Transverse colon (tissue), 4 donors: ENCODE measurements around the gene SPATA2. TPM values are rescaled to one million over a fixed set of nuclear protein-coding genes. Genes with fewer than 3 reads are reported as not detected.

ENCODE experiments used
- DNase-seq: peaks from one replicate; pipeline ENCODE4 v3.0.0-alpha.2; 2019
- H3K27ac ChIP-seq, 4 donors: fragments of 200-600 bp; sonication (generic); 2 replicates each; pipeline ENCODE4 v1.5.1; 2016 to 2018; ENCODE audit warnings: inconsistent platforms in 4 of 4
- H3K27me3 ChIP-seq: fragments of 200-600 bp; sonication (generic); 2 replicates; pipeline ENCODE4 v1.5.1; 2017; ENCODE audit warnings: inconsistent platforms
- H3K36me3 ChIP-seq, 4 donors: fragments of 200-600 bp; sonication (generic); 2 replicates each; pipeline ENCODE4 v1.5.1; 2017 to 2019; ENCODE audit warnings: inconsistent platforms in 4 of 4
- H3K4me1 ChIP-seq, 4 donors: fragments of 200-600 bp; sonication (generic); 2 replicates each; pipeline ENCODE4 v1.5.1; 2017 to 2020; ENCODE audit warnings: inconsistent platforms in 4 of 4
- H3K4me3 ChIP-seq, 4 donors: fragments of 200-600 bp; sonication (generic); 1 replicate in 1 of 4; 2 replicates in 3 of 4; pipeline versions ENCODE4 v1.5.1 to v1.6.1; 2017 to 2019; ENCODE audit warnings: inconsistent platforms in 4 of 4
- H3K9me3 ChIP-seq, 2 donors: fragments of 200-600 bp; sonication (generic); 2 replicates each; pipeline ENCODE4 v1.5.1; 2017 to 2019; ENCODE audit warnings: inconsistent platforms in 2 of 2
- CTCF ChIP-seq, 5 experiments: fragments of 200-600 bp in 3 of 5; fragments of 450-650 bp in 2 of 5; sonication (generic) in 3 of 5; IDR thresholded peaks; 1 replicate in 2 of 5; 2 replicates in 3 of 5; pipeline ENCODE4 v1.5.1; 2016 to 2017; ENCODE audit warnings: antibody characterized with exemption in 5 of 5, inconsistent platforms in 3 of 5, mild to moderate bottlenecking in 2 of 5, moderate library complexity in 1 of 5
- EP300 ChIP-seq: sonication (generic); formaldehyde crosslinking; IDR thresholded peaks from one replicate; pipeline ENCODE4 v1.6.1; 2017; ENCODE audit warnings: antibody characterized with exemption, low read depth
- POLR2A ChIP-seq: fragments of 450-650 bp; IDR thresholded peaks from one replicate; pipeline ENCODE4 v1.6.1; 2016; ENCODE audit warnings: antibody characterized with exemption, mild to moderate bottlenecking, moderate library complexity
- POLR2AphosphoS5 ChIP-seq, 3 donors: sonication (generic); formaldehyde crosslinking; IDR thresholded peaks; one replicate each; pipeline ENCODE4 v1.6.1; 2016; ENCODE audit warnings: antibody characterized with exemption in 3 of 3
- WGBS, 2 donors: methylation state at CpG; one replicate each; pipeline ENCODE4 v1.1.5; 2018; ENCODE audit warnings: low coverage in 1 of 2; 5-methylcytosine and 5-hydroxymethylcytosine counted together
- in situ Hi-C, 4 donors: fragments of 200-750 bp; cut with MboI; loops; one replicate each; pipeline versions ENCODE4 v1.15.0 to v1.15.1; 2017; ENCODE audit warnings: low sequenced_read_pairs in 3 of 4, low pct_ligation_motif_present in 1 of 4, low pct_unique_long_range_greater_than_20kb in 1 of 4
- intact Hi-C: fragments of 100-400 bp; cut with DNase I; formaldehyde crosslinking; loops from one replicate; pipeline ENCODE4 v1.15.1; 2023; ENCODE audit warnings: low total_unique reads
- total RNA-seq, 4 donors: library from RNA; depleted of rRNA; stranded (reverse); fragments of >200 nt; gene quantifications; one replicate each; pipeline ENCODE4 v1.1.0, GENCODE V29; 2016

The SPATA2 gene
- total RNA-seq, 4 donors from 2014 or later, result 4.0 to 40.0 (median 17.2) TPM

- TF ChIP-seq POLR2A (peak; percentile 97), POLR2AphosphoS5 (IDR thresholded peaks at IDR 0.05) (peak; percentile 98 to 99 (median 99)), EP300 (no peak)
- 0 to 2% methylated on average over 6 to 70 of the region's 79 CpGs for WGBS, 2 donors
- intact Hi-C loops, result no loop called here
- H3K9me3 ChIP-seq, result no peaks in the 10 kb centered on the region
- H3K27ac ChIP-seq, result peak within 1 kb of the TSS; percentile 92 to 97 (median 96)
- H3K4me3 ChIP-seq, result peak within 1 kb of the TSS; percentile 75 to 99 (median 87)
- no peaks in the 10 kb centered on the region for H3K27me3 ChIP-seq
- H3K36me3 ChIP-seq, result peaks cover 0 to 6% (median 2%) of the 10 kb centered on the region in 4 donors
- peak; percentile 95 for DNase-seq
- in situ Hi-C loops, result no loop called here
- H3K4me1 ChIP-seq, result peaks cover 20 to 38% (median 28%) of the 10 kb centered on the region in 4 donors
These were observed 21.1 kb upstream of the SPATA2 start, which contains the start of gene RNF114 for GRCh38 chr20:49936153-49937026. TSS of gene RNF114 (plus strand) at chr20:49936397. CDS start at chr20:49936413, 16 bp downstream.

GRCh38 chr20:49935746-49936152 lies 20.4 kb upstream of the SPATA2 start:
- 25 to 37% methylated on average over 18 to 21 of the region's 21 CpGs for WGBS, 2 donors
- no peak for DNase-seq
- Histone ChIP-seq H3K36me3 (peaks cover 0 to 2% (median 0%) of the 10 kb centered on the region in 4 donors), H3K27me3 (no peaks in the 10 kb centered on the region), H3K9me3 (no peaks in the 10 kb centered on the region), H3K4me3 (peak overlapping the region; percentile 9 to 98 (median 76)), H3K27ac (peak overlapping the region; percentile 92 to 97 (median 96)), H3K4me1 (peaks cover 20 to 38% (median 28%) of the 10 kb centered on the region in 4 donors)
- intact Hi-C loops, result no loop called here
- no peak for TF ChIP-seq POLR2A
- no peak for TF ChIP-seq CTCF (IDR thresholded peaks at IDR 0.05)
- TF ChIP-seq EP300, result no peak
- TF ChIP-seq POLR2AphosphoS5 (IDR thresholded peaks at IDR 0.05), result no peak
- in situ Hi-C loops, result no loop called here

- no peaks in the 10 kb centered on the region for H3K9me3 ChIP-seq
- in situ Hi-C loops (no loop called here), intact Hi-C loops (loop anchor here (10.0 kb wide), 1 partner anchor 314 kb away; no protein-coding TSS in a partner anchor)
- no peak overlapping the region for H3K4me3 ChIP-seq
- H3K36me3 ChIP-seq, result no peaks in the 10 kb centered on the region
- TF ChIP-seq EP300 (no peak), CTCF (IDR thresholded peaks at IDR 0.05) (no peak), POLR2A (no peak), POLR2AphosphoS5 (IDR thresholded peaks at IDR 0.05) (no peak)
- peak overlapping the region in 2 of 4 donors; percentile 15 to 62 for H3K27ac ChIP-seq
- H3K4me1 ChIP-seq, result peaks cover 3 to 14% (median 9%) of the 10 kb centered on the region in 4 donors
- peak; percentile 4 for DNase-seq
- H3K27me3 ChIP-seq, result no peaks in the 10 kb centered on the region
- 38 to 69% methylated on average over 2 to 4 of the region's 4 CpGs for WGBS, 2 donors
These were observed 13.8 kb upstream of the SPATA2 start for GRCh38 chr20:49929142-49929494.

GRCh38 chr20:49928411-49929141 lies 13.2 kb upstream of the SPATA2 start:
- no peaks in the 10 kb centered on the region for H3K27me3 ChIP-seq
- in situ Hi-C loops (no loop called here), intact Hi-C loops (loop anchor here (10.0 kb wide), 1 partner anchor 314 kb away; no protein-coding TSS in a partner anchor)
- no peak overlapping the region for H3K4me3 ChIP-seq
- DNase-seq, result peak; percentile 88
- no peaks in the 10 kb centered on the region for H3K9me3 ChIP-seq
- WGBS, 2 donors, result 13 to 15% methylated on average over 14 to 15 of the region's 15 CpGs
- H3K27ac ChIP-seq, result peak overlapping the region; percentile 49 to 77 (median 62)
- peaks cover 3 to 14% (median 9%) of the 10 kb centered on the region in 4 donors for H3K4me1 ChIP-seq
- TF ChIP-seq POLR2AphosphoS5 (IDR thresholded peaks at IDR 0.05), result peak in 1 of 3 donors; percentile 13
- TF ChIP-seq CTCF (IDR thresholded peaks at IDR 0.05), result peak; percentile 89 to 97 (median 94)
- no peak for TF ChIP-seq EP300
- H3K36me3 ChIP-seq, result no peaks in the 10 kb centered on the region
